GM21619 (cell line): ENCODE data around the gene OSBPL5.

Source experiments
- ATAC-seq: cut with Tn5 transposase; IDR thresholded peaks from one replicate; pipeline ENCODE4 v1.9.1; 2021; ENCODE audit not compliant: unreplicated experiment

OSBPL5 gene

DNA sequence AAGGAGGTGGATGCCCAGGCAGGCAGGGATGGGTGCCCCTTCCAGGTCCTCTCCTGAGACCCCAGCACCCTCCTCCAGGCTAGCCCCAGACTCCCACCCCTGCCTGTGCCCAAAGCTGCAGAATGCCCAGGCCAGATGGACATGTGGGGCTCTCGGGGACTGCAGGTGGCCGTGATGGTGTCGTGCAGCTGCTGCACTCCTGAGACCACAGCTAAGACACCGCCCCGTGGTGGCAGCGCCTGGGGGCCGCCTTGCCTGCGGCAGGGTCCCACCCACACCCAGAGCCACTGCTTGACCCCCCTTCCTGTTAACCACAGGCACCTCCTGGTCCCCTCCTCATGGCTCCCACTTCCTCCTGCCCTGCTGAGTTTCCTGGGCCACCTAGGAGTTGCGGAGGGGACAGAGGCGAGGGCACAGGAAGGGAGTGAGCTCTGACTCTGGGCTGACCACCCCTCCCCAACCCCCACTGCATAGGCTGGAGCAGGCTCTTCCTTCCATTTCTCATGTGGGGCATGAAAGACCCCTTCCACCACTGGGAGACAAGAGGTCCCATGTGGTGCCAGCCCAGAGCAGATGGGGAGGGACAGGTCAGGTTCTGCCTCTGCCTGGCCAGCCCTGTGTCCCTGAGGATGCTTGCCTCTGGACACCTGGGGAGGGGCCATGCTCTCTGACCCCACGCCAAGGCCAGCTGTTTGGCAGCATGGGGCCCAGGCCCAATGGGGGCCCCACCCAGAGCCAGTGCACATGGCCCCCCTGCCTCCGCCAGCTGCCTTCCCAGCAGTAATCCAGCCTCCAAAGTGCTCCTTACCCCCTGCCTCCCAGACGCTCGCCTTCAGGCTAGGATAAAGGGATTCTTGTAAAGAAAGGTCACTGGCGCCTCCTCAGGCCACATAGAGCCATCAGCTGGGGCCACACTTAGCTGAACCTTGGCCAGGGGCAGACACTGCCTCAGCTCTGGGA is 29.3 kb downstream of the OSBPL5 start:
- no peak for ATAC-seq

DNA sequence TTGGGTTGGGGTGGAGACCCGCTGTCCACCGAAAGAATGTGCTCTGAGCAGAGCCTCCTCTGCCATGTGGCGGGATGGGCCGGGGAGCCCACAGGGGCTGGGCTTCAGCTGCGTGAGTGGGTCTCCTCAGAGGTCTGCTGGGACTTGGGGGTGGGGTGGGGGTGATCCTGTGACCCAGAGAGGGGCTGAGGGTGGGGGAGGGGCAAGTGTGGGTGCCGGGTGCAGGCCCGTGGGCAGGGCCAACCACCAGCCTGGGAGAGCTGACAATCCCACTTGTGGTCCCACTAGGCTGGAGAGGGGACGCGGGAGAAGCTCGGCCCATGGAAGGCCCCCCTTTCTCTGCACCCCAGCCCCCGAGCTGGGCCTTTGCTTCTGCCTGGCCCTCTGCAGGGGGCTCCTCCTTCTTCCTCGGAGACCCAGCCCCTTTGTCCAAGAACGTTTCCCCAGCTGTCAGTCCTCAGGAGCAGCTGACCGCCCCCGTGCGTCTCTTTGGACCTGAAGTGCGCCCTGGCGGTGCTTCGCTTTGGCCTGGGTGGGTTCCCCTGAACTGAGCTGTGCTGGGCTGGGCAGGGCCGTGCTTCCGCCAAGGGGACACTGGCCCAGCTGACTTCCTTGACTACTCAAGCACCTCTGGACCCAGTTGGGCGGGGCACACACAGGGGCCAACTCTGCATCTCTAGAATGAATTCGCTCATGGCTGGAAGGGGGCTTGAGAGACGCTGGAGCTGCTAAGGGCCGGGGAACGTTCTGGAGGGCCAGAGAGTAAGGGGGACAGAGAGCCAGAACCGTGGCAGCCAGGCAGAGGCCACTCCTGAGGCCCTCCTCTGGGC is 30.2 kb downstream of the OSBPL5 start:
- ATAC-seq = no peak

DNA sequence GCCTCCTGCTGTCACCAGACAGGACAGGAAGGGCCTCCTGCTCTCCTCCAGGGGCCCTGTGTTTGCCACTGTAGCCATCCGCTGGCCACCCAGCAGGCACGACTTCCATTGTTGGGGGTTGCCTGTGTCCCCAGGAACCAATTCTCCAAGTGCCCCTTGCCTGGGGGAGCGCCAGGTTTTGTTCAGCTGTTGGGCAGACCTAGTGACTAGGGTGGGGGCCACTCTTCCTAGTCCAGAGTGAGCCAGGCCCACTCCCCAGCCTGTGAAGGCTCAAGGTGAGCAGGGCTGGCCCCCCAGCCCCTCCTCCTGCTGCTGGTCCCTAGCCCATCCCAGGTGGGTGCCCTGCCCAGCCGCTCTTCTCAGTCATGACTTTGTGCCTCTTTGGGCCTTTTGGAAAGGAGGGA is 30.9 kb downstream of the OSBPL5 start:
- no peak for ATAC-seq

DNA sequence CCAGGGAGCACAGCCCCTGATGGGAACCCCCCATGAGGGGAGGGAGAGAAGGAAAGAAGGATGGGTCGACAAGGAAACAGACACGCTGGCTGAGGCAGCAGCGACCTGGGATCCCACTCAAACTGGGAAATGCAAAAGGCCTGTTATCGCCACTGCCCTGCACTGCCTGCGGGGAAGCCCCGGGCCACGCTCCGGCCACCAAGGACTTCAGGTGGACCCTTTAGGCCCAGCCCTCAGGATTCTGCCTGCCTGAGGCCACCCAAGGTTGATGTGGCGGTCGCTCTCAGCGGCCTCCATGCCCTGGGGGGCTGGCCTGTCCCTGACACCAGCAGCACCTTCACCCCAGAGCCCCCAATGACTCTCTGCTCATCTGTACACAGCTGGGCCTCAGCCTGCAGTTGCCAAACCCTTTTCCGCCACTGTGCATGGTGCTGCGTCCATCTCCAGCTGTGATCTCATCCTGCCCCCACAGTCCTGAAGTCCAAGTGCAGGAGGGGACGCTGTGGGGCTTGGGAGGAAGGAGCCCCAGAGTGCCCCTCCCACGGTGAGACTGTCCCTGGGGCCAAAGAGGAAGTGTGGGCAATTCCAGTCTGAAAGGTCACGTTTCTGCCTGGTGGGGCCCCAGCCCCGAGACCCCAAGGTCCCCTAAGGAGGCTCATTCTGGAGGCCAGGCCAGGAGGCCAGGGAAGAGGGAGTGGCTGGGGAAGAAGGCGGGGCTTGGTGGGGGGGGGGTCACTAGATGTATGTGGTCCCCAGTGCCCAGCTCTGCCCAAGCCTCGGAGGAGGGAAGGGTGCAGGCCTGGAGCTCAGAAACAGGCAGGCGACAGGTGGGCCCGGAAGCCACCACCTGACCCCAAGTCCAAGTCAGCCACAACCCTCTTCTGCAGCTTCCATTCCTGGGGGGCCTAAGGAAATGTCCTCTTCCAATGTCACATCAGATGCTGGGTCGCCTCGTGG is 31.6 kb downstream of the OSBPL5 start:
- ATAC-seq = no peak

DNA sequence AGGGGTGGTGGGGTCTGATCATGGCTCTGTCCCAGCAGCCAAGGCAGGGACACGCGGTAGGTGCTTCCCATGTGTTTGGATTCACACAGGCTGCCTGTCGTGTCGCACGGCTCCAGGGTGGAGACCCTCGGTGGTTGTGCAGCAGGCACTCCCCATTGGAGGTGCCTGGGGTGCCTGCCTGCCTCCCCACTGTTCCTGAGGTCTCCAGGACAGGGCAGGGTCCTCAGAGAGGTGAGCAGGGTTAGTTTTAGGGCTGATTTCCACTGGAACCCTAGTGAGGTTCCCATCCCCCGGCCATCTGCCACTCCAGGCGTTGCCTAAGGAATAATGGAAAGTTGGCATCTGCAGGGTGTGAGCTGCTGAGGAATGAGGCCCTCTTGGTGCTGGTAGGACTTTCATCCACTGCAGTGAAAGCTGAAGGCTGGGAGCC is 32.3 kb downstream of the OSBPL5 start:
- ATAC-seq = no peak

DNA sequence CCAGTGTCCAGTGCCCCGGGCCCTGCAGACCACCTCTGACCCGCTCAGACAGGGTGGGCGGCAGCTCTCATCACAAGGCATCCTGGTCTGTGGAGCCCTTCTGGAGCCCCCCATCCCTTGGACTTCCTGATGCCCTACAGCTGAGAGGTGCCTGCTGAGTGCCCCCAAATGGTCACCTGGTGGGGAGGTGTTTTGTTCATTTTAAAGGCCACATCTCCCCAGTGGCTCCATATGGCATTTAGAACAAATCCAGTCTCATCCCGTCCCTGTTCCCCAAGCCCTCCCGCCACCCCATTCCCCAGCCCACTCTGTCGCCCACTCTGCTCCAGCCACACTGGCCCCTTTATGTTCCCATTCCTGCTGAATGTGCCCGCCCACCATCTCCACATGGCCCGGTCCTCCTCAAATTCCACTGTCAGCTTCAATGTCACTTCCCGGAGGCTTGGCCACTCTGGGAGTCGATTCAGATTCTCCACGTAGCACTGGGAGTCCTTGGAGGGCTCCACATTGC is 32.8 kb downstream of the OSBPL5 start:
- ATAC-seq = no peak

DNA sequence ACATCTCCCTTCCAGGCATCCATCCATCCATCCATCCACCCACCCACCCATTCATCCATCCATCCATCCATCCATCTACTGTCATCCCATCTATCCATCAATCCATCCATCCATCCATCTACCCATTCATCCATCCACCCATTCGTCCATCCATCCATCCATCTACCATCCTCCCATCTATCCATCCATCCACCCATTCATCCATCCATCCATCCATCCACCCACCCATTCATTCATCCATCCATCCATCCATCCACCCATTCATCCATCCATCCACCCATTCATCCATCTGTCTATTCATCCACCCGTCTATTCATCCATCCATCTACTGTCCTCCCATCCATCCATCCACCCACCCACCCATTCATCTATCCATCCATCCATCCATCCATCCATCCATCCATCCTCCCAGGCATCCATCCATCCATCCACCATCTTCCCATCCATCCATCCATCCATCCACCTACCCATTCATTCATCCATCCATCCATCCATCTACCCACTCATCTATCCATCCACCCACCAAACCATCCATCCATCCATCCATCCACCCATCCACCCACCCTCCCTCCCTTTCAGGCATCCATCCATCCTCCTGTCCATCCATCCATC is 33.7 kb downstream of the OSBPL5 start:
- ATAC-seq = no peak

DNA sequence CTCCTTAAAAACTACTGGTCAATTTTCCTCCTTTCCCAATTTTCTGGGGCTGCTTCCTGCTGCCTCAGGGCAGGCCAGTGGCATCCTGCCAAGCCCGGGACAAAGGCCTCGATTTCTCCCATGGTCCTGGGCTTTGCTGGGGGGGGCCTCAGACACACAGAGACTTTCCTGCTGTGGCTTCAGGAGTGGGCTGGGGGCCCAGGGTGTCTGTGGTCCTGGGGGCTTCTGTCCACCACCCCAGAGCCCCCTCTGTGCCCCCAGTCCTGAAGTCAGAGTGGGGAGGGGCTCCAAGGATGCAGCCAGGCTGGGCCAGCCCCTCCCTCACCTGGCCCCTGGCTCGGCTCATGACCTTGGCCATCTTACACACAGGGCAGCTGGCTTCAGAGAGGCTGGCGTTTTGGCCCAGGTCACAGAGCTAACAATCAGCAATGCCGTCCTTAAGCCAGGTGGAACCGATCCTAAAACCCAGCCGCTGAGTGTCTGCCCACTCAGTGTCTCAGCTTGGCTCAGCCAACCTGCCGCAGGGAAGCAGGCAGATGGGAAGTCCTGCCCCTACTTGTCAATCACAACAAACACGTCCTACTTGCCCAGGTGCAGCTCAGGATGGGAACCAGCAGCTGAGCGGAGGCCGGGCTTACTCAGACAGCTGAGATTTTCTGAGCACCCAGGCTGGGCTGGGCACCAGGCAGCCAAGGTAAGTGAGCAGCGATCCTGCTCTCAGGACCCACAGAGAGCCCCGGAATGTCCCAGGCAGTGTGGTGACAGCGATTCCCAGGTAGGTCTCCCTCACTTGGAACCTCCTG is 34.6 kb downstream of the OSBPL5 start:
- ATAC-seq = no peak

DNA sequence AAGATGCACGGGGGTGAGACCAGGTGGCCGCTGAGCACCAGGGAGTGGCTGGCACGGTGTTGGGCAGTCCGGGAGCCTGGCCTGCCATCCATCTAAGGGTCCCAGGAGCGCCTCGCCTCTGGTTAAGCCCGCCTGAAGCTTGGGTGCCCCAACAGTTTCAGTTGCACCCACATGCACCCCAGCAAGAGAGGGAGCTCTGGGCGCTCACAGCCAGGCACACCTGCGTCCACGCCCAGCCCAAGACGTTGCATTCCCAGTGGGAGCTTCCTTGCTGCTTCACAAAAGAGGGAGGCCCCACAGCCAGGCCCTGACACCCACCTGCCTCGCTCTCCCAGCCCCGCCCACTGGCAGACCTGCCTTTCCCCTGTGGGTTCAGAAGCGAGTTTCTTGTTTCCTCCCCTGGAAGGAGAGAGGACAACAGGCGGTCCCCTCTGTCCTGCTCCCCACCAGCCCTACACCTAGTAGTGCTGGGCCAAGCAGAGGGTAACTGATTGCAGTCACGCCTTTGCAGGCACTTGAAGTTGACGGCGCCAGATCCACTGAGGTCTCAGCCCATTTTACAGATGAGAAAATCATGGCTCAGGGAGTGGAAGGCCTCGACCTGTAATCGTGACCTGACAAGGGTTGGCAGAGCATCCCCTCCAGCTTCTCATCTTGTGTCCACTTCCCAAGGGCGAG is 35.4 kb downstream of the OSBPL5 start:
- no peak for ATAC-seq

DNA sequence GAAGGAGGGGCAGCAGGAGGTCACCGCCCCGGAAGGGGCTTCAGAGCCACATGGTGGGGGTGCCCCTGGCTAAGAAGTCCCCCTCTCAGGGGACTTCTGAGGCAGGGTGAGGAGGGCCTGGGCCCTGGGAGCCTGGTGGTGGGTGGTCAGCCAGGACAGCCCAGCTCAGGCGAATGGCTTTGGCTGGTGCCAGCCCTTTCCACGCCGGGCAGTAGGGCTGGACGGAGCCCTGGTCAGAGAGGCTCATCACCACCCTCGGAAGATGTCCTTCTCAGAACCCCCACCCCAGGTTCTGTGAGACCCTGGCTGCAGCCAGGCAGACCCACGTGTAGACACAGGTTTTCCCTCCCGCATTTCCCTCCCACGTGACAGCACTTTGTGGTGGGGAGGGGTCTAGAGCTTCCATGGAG is 35.9 kb downstream of the OSBPL5 start:
- ATAC-seq = no peak

DNA sequence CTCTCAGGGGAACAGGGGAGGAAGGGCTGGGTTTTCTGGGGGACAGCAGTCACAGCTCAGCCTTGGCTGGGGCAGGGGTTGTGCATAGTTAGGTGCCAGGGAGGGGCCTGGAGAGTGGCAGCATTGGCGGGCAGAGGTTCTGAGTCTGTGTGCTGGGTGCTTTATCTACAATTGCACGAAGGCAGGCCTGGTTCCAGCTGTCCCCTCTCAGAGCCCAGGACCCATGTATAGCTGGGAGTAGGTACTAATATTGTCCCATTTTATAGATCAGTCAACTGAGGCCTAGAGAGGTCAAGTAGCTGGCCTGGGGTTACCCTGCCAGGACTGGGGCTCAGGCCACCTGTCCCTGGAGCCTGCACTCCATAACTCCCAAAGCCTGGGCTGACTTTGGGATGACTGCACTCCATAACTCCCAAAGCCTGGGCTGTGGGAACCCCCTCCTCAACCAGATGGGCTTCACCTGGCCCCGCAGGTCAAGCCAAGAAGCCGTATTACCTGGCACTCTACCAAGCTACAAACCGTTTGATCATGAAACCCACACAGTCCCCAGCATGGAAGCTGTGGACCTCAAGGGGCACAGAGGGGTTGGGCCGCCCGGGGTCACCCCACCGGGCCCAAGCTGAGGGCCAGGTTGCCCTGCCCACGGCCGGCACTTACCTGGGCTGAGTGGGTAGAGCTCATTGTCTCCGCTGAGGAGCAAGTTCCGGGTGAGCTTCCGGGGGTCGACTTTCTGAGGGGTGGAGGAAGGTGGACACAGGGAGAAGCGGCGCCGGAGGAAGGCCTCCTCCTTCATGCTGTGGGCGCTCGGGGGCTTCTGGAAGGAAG is 36.5 kb downstream of the OSBPL5 start:
- ATAC-seq = no peak

DNA sequence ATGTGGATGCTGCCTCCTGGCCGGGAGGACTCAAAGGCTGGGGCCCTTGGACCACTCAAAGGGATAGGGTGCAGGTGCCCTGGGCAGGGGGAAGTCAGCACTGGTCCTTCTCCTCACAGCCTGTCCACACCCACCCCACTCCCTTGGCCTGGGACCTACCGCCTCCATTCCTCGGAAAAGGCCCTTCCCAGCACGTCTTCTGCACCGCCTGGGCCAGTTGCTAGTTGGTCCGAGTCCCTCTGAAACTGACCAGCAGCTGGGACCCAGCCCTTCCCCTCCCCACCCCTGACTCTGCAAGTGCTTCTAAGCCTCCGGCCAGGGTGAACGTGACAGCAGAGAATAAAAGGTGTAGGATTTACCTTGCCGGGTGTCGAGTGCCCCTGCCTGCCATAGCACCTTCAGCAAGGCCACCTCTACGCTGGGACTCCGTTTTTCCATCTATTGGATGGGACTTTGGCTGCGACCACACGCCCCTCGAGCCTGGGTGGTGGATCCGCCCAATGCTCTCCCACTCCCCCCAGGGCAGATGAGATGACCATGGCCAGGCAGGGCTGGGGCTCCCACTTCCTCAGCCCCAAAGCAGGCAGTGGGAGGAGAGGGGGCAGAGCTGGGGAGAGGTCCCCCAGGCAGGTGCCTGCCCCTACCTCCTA is 37.3 kb downstream of the OSBPL5 start:
- no peak for ATAC-seq

DNA sequence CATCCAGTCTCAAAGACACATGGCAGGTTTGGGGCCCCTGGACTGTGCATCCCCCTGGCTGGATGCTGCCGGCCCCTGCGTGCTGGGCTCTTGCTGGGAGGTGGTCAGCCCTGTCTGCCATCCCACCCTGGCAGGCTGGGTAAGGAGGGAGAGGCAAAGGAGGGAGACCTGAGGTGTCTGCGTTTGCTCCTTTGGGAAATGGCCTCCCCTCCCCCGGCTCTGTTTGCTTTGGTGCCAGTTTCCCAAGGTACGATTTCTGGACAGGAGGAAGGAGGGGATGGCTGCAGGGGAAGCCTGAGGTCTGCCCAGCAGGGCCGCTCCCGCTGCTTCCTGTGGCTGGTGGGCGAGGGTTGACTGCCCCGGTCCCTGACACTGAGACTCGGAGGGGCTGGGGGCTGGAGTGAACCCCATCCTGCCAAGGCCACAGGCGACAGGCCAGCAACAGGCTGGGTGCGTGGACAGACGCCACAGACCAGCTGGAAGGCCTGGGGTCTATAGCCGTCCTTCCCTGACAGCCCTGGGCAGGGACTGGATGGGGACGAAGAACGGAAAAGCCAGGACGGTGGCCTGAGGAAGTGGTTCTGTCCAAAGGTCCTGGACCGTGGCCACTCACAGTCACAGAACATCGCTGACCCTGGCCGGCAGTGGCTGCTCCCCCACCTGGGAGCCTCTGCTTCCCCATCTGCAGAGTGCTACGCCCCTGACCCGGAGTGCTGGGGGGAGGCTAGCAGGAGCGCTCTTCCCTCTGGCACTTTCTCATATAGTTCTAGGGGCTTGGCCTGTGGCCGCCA is 38.0 kb downstream of the OSBPL5 start:
- no peak for ATAC-seq

DNA sequence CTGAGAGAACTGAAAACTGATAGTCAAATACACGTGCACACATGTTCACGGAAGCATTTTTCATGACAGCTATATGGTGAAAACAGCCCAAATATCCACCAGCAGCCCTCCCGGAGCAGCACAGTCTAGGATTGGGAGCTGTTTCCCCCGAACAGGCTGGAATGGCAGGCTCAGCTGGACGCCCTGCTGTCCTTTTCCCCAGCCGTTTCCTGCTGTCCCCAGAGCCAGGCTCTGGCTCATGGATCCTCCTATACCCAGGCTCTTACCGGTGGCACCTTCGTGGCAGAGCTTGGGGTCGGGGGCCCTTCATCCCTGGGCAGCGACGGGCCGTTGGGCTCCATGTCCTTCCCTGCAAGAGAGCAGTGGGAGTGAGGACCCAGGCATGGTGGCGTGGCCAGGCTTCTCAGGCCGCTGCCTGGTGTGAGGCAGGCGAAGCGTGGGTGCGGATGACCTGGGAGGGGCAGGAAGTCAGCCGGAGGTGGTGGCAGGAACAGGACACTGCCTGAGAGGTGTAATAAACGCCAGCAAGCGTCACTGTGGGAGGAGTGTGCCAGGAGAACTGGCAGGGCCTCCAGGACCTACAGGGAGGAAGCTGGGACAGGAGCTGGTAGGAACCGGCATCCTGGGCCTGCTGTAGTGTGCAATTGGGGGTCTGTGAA is 38.8 kb downstream of the OSBPL5 start:
- no peak for ATAC-seq

DNA sequence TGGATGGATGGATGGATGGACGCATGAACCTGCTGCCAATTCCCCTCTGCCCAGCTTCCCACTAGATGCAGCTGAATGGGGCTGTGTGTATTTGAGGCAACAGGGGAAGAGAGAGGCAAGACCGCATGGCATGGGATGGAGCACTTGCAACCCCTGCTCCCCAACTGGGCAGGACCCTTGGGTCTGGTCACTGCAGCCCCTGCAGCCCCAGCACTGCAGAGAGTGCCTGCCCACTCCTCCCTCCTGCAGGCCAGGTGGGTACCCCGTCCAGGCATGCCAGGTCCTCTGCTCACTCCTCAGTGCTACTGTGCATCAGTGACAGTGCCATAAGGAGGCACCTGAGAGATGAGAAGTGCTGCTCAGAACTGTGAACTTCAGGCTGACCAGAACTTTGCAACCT is 40.3 kb downstream of the OSBPL5 start:
- no peak for ATAC-seq
